ENCODE results near the gene L3HYPDH. TPM values are rescaled to one million over a fixed set of nuclear protein-coding genes. Genes with fewer than 3 reads are reported as not detected.

L3HYPDH gene
- polyA plus RNA-seq, 1 donor (not counting 4 experiments of a cell fraction or from before 2014, with no cell fraction given): 37.5 TPM

DNA sequence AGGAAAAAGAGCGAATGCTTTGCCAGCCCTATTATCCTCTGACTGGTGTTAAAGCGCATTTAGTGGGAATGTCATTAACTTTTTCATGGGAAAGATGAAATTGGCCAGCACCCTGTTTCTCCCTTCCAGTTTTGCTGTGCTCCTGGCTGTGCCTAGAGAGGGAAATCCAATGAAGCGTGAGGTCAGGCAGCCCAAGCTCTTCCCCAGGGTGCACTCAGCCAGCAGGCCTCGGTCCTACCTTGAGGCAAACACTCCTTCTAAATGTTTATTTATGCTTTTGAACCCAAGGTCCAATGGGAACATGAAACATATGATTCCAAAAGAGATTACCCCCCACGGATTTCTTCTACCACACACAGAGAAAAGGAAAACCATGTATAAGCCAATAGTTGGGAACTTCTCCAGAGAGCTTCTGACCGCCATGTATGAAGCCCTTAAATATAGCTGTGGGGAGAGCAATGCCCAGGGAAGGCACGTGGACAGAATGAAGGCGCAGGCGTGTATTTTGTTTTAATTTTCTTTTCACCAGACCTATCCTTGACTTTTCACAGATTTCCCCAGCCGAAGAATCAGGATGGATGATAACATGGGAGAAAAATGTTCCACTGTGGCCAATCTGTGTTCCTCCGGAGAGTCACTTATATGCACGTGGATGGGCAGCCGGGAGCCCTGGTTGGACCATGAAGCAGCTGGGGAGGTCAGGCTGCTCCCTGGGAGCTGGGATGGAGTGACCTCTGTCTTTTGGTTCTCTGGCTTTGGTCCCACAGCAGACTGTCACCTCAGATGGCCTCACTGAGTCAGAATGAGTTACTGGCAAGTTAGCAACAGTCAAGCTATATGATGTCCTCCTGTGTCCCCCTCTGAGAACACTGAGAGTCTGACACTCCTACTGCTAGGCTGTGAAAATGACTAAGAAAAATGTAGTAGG, 56.3 kb downstream of the L3HYPDH start:
- DNase-seq (ENCODE audit: low read depth, low spot score) (no peak), FAIRE-seq (no peak)
- peaks cover 7% of the 10 kb centered on the region for H3K4me1 ChIP-seq (ENCODE audit: control insufficient read depth, extremely low read depth, insufficient read depth, low read length)
- no peaks in the 10 kb centered on the region for H3K27me3 ChIP-seq (ENCODE audit: control insufficient read depth, extremely low read depth, insufficient read depth, low read length)
- no peak overlapping the region for H2AFZ ChIP-seq (ENCODE audit: control insufficient read depth, low read length)
- H3K27ac ChIP-seq (ENCODE audit: control insufficient read depth, insufficient read depth, low read length): no peak overlapping the region
- dilution Hi-C loops (cut with MboI; ENCODE audit: extremely low pct_ligation_motif_present, low sequenced_read_pairs): no loop called here
- H3K9me3 ChIP-seq (ENCODE audit: control insufficient read depth, low read depth, low read length): no peaks in the 10 kb centered on the region
- no peaks in the 10 kb centered on the region for H3K36me3 ChIP-seq (ENCODE audit: control insufficient read depth in 2 of 2, extremely low read depth in 1 of 2, insufficient read depth in 2 of 2, low read length in 2 of 2)
- no peak overlapping the region for H3K4me2 ChIP-seq (ENCODE audit: control insufficient read depth, extremely low read depth, insufficient read depth, low read depth, low read length)
- no peaks in the 10 kb centered on the region for H3K9me1 ChIP-seq (ENCODE audit: control insufficient read depth, extremely low read depth, insufficient read depth, low read length)
- H3K4me3 ChIP-seq (ENCODE audit: control insufficient read depth in 2 of 3, extremely low read depth in 1 of 3, insufficient read depth in 2 of 3, low read depth in 1 of 3, low read length in 3 of 3): no peak overlapping the region
- no peaks in the 10 kb centered on the region for H4K20me1 ChIP-seq (ENCODE audit: control insufficient read depth, extremely low read depth, insufficient read depth, low read length)
- H3K9ac ChIP-seq (ENCODE audit: control insufficient read depth, extremely low read depth, insufficient read depth, low read length): no peak overlapping the region
- no peaks in the 10 kb centered on the region for H3K79me2 ChIP-seq (ENCODE audit: control insufficient read depth, insufficient read depth, low read length)
- TF ChIP-seq CTCF (optimal IDR thresholded peaks at IDR 0.05 in 1 of 3, IDR thresholded peaks at IDR 0.05 in 1 of 3, conservative IDR thresholded peaks at IDR 0.05 in 1 of 3; ENCODE audit: extremely low read depth in 1 of 3, insufficient read depth in 2 of 3, low read length in 3 of 3) (no peak), EZH2 (IDR thresholded peaks at IDR 0.05; ENCODE audit: low read length) (no peak)

DNA sequence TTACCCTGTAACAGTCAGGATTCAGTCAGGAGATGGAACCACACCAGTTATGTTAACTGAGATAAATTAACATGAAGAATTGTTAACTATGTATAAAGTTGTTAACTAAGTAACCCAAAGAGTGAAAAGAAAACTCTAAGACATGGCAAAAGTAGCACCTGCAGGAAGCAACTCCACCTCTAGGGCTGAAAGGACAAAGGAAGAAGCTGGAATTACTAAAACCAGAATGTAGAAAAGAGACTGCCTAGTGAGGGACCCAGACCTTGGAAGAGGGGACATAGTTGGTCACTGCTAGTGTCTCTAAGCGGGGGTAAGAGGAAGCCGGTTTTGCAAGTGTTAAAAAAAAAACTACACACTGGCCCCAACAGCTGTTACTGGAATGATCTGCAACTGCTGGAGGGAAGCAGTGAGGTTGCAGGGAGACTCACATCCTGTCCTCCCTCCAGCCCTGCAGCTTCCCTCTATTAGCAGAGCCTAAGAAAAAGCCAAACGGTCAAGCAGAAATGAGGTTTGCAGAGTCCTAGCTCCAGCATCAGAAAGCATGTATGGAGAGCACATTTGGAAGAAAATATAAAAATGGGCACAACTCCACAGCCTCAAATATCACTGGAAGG, 58.8 kb downstream of the L3HYPDH start:
- Histone ChIP-seq H3K79me2 (ENCODE audit: control insufficient read depth, insufficient read depth, low read length) (no peaks in the 10 kb centered on the region), H3K4me1 (ENCODE audit: control insufficient read depth, extremely low read depth, insufficient read depth, low read length) (peaks cover 7% of the 10 kb centered on the region), H2AFZ (ENCODE audit: control insufficient read depth, low read length) (no peak overlapping the region), H3K9ac (ENCODE audit: control insufficient read depth, extremely low read depth, insufficient read depth, low read length) (no peak overlapping the region), H3K4me2 (ENCODE audit: control insufficient read depth, extremely low read depth, insufficient read depth, low read depth, low read length) (no peak overlapping the region), H3K27me3 (ENCODE audit: control insufficient read depth, extremely low read depth, insufficient read depth, low read length) (no peaks in the 10 kb centered on the region), H3K27ac (ENCODE audit: control insufficient read depth, insufficient read depth, low read length) (no peak overlapping the region), H3K36me3 (ENCODE audit: control insufficient read depth in 2 of 2, extremely low read depth in 1 of 2, insufficient read depth in 2 of 2, low read length in 2 of 2) (no peaks in the 10 kb centered on the region), H4K20me1 (ENCODE audit: control insufficient read depth, extremely low read depth, insufficient read depth, low read length) (no peaks in the 10 kb centered on the region), H3K9me1 (ENCODE audit: control insufficient read depth, extremely low read depth, insufficient read depth, low read length) (no peaks in the 10 kb centered on the region), H3K9me3 (ENCODE audit: control insufficient read depth, low read depth, low read length) (no peaks in the 10 kb centered on the region), H3K4me3 (ENCODE audit: control insufficient read depth in 2 of 3, extremely low read depth in 1 of 3, insufficient read depth in 2 of 3, low read depth in 1 of 3, low read length in 3 of 3) (no peak overlapping the region)
- FAIRE-seq (no peak), DNase-seq (ENCODE audit: low read depth, low spot score) (no peak)
- TF ChIP-seq EZH2 (IDR thresholded peaks at IDR 0.05; ENCODE audit: low read length): no peak
- TF ChIP-seq CTCF (optimal IDR thresholded peaks at IDR 0.05 in 1 of 3, IDR thresholded peaks at IDR 0.05 in 1 of 3, conservative IDR thresholded peaks at IDR 0.05 in 1 of 3; ENCODE audit: extremely low read depth in 1 of 3, insufficient read depth in 2 of 3, low read length in 3 of 3): peak in 2 of 3 experiments; percentile 13 to 18
- dilution Hi-C loops (cut with MboI; ENCODE audit: extremely low pct_ligation_motif_present, low sequenced_read_pairs): no loop called here

Measured in keratinocyte (primary cell).